HG02642 (cell line): ENCODE results near the gene FEZ2.

ENCODE experiments used
- ATAC-seq: cut with Tn5 transposase; IDR thresholded peaks from one replicate; pipeline ENCODE4 v1.9.1; 2021; ENCODE audit warnings: mild to moderate bottlenecking; ENCODE audit not compliant: unreplicated experiment, poor library complexity

The FEZ2 gene

GRCh38 chr2:36589230-36589630 lies 8.7 kb downstream of the FEZ2 start:
- no peak for ATAC-seq

- no peak for ATAC-seq
Measured at GRCh38 chr2:36587556-36587955, 10.4 kb downstream of the FEZ2 start.

GRCh38 chr2:36587101-36587500 lies 10.9 kb downstream of the FEZ2 start:
- no peak for ATAC-seq

GRCh38 chr2:36586672-36587071 lies 11.3 kb downstream of the FEZ2 start:
- ATAC-seq, result no peak

- no peak for ATAC-seq
Measured at GRCh38 chr2:36584148-36584794, 13.7 kb downstream of the FEZ2 start.

- ATAC-seq, result no peak
Measured at GRCh38 chr2:36582951-36583350, 15.0 kb downstream of the FEZ2 start.

GRCh38 chr2:36582538-36582937 lies 15.4 kb downstream of the FEZ2 start:
- no peak for ATAC-seq

- ATAC-seq, result no peak
Measured at GRCh38 chr2:36579297-36579664, 18.7 kb downstream of the FEZ2 start.

GRCh38 chr2:36578343-36579296 lies 19.3 kb downstream of the FEZ2 start:
- ATAC-seq, result no peak

GRCh38 chr2:36577884-36578283 lies 20.1 kb downstream of the FEZ2 start:
- ATAC-seq, result no peak

- no peak for ATAC-seq
Measured at GRCh38 chr2:36574560-36574959, 23.4 kb downstream of the FEZ2 start.

- ATAC-seq, result no peak
Measured at GRCh38 chr2:36573165-36573564, 24.8 kb downstream of the FEZ2 start.

- no peak for ATAC-seq
Measured at GRCh38 chr2:36572719-36573059, 25.3 kb downstream of the FEZ2 start.

GRCh38 chr2:36572054-36572718 lies 25.8 kb downstream of the FEZ2 start:
- no peak for ATAC-seq

- ATAC-seq, result no peak
Measured at GRCh38 chr2:36570416-36570815, 27.6 kb downstream of the FEZ2 start.

GRCh38 chr2:36569267-36569856 lies 28.6 kb downstream of the FEZ2 start:
- no peak for ATAC-seq

- ATAC-seq, result no peak
Measured at GRCh38 chr2:36568516-36569246, 29.3 kb downstream of the FEZ2 start.

- ATAC-seq, result no peak
Measured at GRCh38 chr2:36567711-36568408, 30.1 kb downstream of the FEZ2 start.

GRCh38 chr2:36566887-36567286 lies 31.1 kb downstream of the FEZ2 start:
- no peak for ATAC-seq

- ATAC-seq, result no peak
Measured at GRCh38 chr2:36565712-36566111, 32.3 kb downstream of the FEZ2 start.
